Activated naive CD8-positive, alpha-beta T cell treated with anti-CD3 and anti-CD28 coated beads, Interleukin-2, amount 10 ng/mL, durations not matched to agents 7 days and 5 days (primary cell): ENCODE results near the gene STX18. TPM values are rescaled to one million over a fixed set of nuclear protein-coding genes. Genes with fewer than 3 reads are reported as not detected.

Experiments
- ATAC-seq: fragments of 150-1000 bp; cut with Tn5 transposase; one replicate; pipeline ENCODE4 v1.10.0; 2021; ENCODE audit warnings: low read depth, moderate library complexity
- POLR2A ChIA-PET: fragments of 350-600 bp; sonication (Branson Sonifier 250); formaldehyde crosslinking; loops from one replicate; lab custom pipeline; 2021; ENCODE audit warnings: antibody characterized with exemption; lab: Charles Lee
- DNase-seq: peaks from one replicate; pipeline ENCODE4 v3.0.0; 2021
- H3K27ac Mint-ChIP-seq: one replicate; pipeline ENCODE4 v1.8.0; 2022; ENCODE audit warnings: mild to moderate bottlenecking, mixed read lengths
- H3K27me3 Mint-ChIP-seq: one replicate; pipeline ENCODE4 v1.8.0; 2022; ENCODE audit warnings: mild to moderate bottlenecking, moderate library complexity, mixed read lengths
- H3K36me3 Mint-ChIP-seq: one replicate; pipeline ENCODE4 v1.8.0; 2021; ENCODE audit warnings: mild to moderate bottlenecking, mixed read lengths
- H3K4me1 Mint-ChIP-seq: one replicate; pipeline ENCODE4 v1.8.0; 2021; ENCODE audit warnings: mixed read lengths
- H3K4me3 Mint-ChIP-seq: one replicate; pipeline ENCODE4 v1.8.0; 2022; ENCODE audit warnings: mild to moderate bottlenecking, moderate library complexity, mixed read lengths
- H3K9me3 Mint-ChIP-seq: one replicate; pipeline ENCODE4 v1.8.0; 2021; ENCODE audit warnings: mixed read lengths
- total RNA-seq, 2 experiments: library from RNA; stranded (reverse); gene quantifications; one replicate each; pipeline ENCODE4 v1.2.3, GENCODE V29; 2021

Gene STX18
- total RNA-seq, 2 experiments from 2014 or later = 26.5 to 27.1 TPM

DNA sequence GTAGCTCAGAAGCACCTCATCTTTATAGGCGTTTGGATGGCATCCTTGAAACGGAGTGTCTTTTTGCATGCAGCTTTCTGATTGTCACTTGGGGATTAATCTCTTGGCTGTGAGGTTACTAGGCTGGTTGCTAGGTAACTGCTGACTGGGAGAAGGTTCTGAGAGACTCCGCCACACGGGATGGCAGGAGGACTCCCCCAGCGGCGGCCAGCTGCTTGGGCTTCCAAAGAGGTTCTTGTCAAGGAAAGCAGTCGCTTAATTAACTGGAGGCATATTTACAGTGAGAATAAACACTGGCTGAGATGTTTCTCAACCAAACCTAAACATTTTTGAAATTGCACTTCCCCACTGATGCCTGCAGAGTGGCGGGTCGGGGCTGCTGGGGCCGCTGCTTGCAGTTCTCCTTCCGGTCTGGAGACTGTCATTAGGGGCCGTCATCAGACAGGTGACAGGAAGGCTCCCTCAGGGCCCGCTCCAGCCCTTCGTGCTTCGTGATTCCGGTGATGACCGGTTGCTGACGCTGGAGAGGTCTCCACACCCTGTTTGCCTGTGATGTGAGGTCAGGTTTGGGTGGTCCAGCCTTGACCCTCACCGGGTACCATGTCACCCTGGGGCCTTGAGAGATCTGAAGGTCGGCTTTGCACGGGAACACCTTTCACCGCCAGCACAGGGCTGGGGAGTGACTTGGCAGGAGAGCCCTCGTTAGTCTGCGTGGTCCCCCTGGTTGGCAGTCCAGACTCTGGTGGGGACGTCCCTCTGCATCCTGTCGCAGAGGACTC, 145.8 kb downstream of the STX18 start:
- POLR2A ChIA-PET = no interaction called here
- peaks cover 7% of the 10 kb centered on the region for H3K36me3 Mint-ChIP-seq
- no peaks in the 10 kb centered on the region for H3K9me3 Mint-ChIP-seq
- H3K4me3 Mint-ChIP-seq = no peak overlapping the region
- H3K27me3 Mint-ChIP-seq = no peaks in the 10 kb centered on the region
- ATAC-seq (no peak), DNase-seq (no peak)
- no peak overlapping the region for H3K27ac Mint-ChIP-seq
- H3K4me1 Mint-ChIP-seq = peaks cover 2% of the 10 kb centered on the region

DNA sequence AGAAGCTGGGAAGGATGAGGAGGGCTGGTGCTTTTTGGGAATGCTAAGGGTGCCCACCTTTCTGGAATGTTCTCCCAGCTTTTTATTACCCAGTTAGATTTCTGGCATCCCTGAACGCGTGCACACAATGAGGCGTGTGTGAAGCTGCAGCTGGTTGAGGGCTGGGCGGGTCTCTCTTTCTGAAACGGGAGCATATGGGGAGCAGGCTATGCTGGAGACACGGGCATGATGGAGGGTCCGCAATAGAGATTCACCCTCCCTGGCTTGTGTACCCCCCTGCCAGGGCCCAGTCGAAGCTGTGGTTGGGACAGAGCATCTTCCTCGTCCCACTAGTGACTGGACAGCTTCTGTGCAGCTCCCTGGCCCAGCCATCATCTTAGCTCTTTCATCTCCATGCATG, 146.5 kb downstream of the STX18 start:
- Mint-ChIP-seq H3K27me3 (no peaks in the 10 kb centered on the region), H3K27ac (no peak overlapping the region), H3K9me3 (no peaks in the 10 kb centered on the region), H3K4me3 (no peak overlapping the region), H3K4me1 (peaks cover 2% of the 10 kb centered on the region), H3K36me3 (peaks cover 7% of the 10 kb centered on the region)
- ATAC-seq (no peak), DNase-seq (no peak)
- POLR2A ChIA-PET = no interaction called here

DNA sequence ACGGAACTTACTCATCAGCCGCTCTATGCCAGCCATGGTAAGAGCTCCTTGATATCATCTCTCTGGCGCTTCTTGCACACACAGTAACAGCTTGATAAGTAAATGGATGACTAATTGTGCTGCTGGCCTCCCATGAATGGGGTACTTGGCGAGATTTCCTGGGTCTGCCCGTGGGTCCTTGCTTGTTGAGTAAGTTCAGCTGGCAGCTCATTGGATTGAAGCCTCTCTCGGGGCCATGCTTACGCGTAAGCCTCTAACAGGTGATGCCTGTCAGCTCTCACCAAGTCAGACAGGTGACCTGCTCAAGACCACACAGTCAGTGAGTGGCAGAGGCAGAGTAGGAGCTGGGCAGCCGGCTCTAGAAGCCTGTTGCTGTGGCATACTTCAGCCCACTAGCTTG, 147.2 kb downstream of the STX18 start:
- no peak for ATAC-seq
- Mint-ChIP-seq H3K9me3 (no peaks in the 10 kb centered on the region), H3K36me3 (peaks cover 7% of the 10 kb centered on the region), H3K4me1 (peaks cover 2% of the 10 kb centered on the region), H3K4me3 (no peak overlapping the region), H3K27me3 (no peaks in the 10 kb centered on the region), H3K27ac (no peak overlapping the region)
- DNase-seq = no peak
- POLR2A ChIA-PET = interaction anchor here (0.6 kb wide), 1 partner anchor 97 kb away, joined by 3 read pairs; no protein-coding TSS in a partner anchor

DNA sequence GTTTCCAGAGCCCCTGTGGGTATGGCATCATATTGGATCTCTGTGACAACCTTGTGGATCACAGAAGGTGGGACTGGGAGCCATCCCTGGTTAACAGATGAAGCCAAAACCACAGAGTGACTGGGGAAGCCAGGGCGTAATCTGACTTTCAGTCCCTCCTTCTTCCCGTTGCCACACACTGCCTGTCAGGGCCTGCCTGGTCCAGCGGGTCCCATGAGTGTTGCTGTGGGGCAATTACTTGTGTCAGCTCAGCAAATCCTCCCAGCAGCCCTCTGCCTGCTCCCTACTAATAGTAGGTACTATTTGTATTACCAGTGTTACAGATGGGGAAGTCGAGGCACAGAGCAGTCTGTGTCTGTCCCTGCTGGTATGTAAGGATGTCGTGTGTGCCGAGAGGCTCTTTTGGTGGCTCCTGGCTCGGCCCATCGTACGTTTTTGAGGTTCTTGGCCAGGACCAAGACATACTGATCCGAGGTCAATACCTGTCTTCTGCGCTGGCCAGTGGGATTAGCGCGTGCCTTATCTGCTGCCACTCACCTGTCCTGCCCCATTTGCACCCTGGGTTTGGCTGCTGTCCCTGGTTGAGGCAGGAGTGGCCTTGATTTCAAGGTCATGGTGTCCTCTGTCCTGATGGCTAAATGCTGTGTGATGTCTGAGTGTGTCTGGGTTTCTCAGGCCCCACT, 149.2 kb downstream of the STX18 start:
- DNase-seq (no peak), ATAC-seq (no peak)
- H3K9me3 Mint-ChIP-seq = no peaks in the 10 kb centered on the region
- H3K27me3 Mint-ChIP-seq = peaks cover 4% of the 10 kb centered on the region
- POLR2A ChIA-PET = no interaction called here
- H3K4me3 Mint-ChIP-seq = no peak overlapping the region
- H3K36me3 Mint-ChIP-seq = peaks cover 3% of the 10 kb centered on the region
- peaks cover 6% of the 10 kb centered on the region for H3K4me1 Mint-ChIP-seq
- no peak overlapping the region for H3K27ac Mint-ChIP-seq

DNA sequence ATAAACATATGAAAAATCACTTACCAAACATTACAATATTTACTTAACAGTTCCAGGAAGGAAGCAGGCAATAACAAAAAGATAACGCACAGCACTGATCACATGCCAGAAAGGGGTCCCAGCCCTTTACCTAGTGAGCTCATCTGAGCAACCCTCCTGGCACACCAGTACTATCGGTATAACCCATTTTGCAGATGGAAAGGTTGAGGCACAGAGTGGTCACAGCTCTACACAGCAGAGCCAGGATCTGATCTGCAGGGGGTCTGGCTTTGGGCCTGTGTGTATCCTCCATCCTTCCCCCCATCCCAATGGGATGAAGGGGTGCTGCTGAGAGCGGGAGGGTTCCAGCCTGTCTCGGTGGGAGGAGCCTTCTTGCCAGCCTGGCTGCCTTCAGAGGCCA, 150.0 kb downstream of the STX18 start:
- no peak for DNase-seq
- H3K4me3 Mint-ChIP-seq = no peak overlapping the region
- H3K36me3 Mint-ChIP-seq = peaks cover 3% of the 10 kb centered on the region
- H3K4me1 Mint-ChIP-seq = peaks cover 6% of the 10 kb centered on the region
- H3K9me3 Mint-ChIP-seq = no peaks in the 10 kb centered on the region
- POLR2A ChIA-PET = no interaction called here
- ATAC-seq = no peak
- H3K27me3 Mint-ChIP-seq = peaks cover 4% of the 10 kb centered on the region
- no peak overlapping the region for H3K27ac Mint-ChIP-seq

DNA sequence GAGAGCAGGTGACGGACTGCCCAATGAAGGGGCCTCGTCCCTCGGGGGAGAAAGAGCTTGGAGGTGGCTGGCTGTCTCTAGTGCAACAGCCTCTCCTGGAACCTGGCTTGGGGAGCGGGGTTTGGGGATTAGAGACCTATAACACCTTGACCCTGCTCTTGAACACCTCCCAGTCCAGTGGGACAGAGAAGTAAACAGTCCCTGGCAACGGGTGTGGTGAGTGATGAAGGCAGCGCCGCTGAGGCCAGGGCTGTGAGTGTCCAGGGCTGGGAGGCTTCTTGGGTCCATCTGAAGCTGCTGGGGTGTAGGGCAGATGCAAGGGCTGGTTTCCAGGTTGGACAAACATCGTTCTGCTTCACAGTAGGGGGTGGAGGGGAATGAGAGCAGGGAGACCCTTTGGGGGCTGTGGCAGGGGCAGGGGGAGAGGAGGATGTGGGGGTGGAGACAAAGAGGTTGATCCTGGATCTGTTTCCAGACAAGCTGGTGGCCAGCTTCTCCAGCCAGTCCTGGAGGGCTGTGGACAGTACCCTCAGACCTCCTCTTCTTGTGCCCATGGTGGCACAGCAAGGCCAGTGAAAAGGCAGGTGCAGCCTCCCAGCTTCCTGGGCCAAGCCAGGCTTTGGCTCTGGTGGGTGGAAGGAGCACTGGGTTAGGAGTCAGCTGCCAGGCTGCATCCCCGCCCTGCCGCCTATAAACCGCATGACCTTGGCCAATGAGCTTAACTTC, 151.2 kb downstream of the STX18 start:
- peaks cover 3% of the 10 kb centered on the region for H3K36me3 Mint-ChIP-seq
- DNase-seq = no peak
- POLR2A ChIA-PET = no interaction called here
- H3K4me1 Mint-ChIP-seq = peaks cover 4% of the 10 kb centered on the region
- H3K9me3 Mint-ChIP-seq = no peaks in the 10 kb centered on the region
- ATAC-seq = no peak
- no peak overlapping the region for H3K27ac Mint-ChIP-seq
- no peak overlapping the region for H3K4me3 Mint-ChIP-seq
- H3K27me3 Mint-ChIP-seq = peaks cover 9% of the 10 kb centered on the region

DNA sequence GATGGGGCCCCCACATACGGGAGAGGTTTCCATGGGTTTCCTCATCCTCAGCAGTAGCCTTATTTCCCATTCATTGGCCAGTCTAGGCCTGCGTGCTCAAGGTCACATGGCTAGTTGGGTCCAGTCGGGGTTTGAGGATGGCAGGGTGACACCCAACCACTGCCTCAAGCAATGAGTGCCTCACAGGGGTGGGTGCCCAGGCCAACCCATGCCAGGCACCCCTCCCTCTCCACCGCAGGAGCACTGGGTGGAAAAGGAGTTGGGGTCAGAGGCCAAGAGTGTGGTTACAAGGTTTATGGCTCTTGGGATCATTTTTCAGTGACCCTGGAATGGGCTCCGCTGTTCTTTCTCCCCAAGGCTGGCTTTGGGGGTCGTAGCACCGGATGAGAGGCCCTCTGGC, 151.8 kb downstream of the STX18 start:
- H3K27ac Mint-ChIP-seq = no peak overlapping the region
- H3K36me3 Mint-ChIP-seq = peaks cover 3% of the 10 kb centered on the region
- no peaks in the 10 kb centered on the region for H3K9me3 Mint-ChIP-seq
- peaks cover 4% of the 10 kb centered on the region for H3K4me1 Mint-ChIP-seq
- ATAC-seq = no peak
- POLR2A ChIA-PET = no interaction called here
- H3K27me3 Mint-ChIP-seq = peaks cover 10% of the 10 kb centered on the region
- no peak for DNase-seq
- H3K4me3 Mint-ChIP-seq = no peak overlapping the region

DNA sequence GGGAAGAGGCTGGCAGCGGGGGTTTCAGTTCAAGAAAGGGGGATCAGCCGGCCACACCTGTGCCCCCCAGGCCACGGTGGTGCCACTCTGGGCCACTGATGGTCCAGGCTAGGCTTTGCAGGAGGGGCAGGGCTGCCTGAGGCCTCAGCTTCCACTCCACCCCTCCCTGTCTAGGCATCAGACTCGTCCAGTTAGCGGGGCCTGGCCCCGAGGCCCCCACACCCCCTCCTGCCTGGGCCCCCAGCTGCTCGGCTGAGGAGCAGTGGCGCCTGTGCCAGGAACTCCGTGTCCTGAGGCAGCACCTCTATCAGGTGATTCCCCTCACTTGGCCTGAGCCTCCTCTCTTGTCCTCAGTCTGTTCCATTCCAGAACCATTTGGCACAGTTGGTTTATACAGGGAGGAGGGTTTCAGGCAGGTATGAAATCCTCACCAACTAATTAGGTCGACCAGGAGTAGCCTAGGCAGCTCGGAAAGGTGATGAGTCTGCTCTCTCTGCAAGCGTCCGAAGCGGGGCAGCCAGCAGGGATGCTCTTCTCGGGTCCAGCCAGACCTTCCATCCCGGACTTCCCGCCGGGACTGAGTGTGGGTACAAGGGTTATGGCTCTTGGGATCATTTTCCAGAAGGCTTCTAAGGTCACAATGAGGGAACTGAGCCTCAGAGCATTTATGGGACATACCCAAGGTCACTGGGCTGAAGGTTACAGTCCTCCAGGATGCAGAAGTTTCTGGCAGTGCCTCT, 152.8 kb downstream of the STX18 start:
- no peak overlapping the region for H3K4me3 Mint-ChIP-seq

DNA sequence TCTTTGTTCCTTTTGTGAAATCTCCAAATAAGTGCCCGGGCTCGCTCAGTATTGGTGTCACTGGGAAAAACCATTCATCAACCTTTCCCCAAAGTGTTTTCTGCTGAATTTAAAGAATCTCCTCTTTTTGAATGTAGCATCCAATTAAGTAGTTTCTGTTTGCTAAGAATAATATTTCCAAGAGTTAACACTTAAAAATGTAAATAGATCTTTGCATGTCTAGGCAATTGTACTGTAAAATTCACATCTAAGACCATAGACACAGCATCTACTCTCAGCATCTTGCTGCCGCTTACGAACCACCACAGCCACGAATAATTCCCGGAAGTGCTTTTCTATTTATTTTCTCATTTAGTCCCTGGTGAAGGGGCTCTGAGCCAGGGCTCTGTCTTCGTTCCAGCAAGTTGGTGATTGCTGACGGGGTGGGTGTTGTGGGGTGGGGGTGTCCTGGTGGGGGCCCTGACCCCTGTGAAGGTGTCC, 153.5 kb downstream of the STX18 start:
- Mint-ChIP-seq H3K4me1 (peaks cover 5% of the 10 kb centered on the region), H3K27me3 (peaks cover 25% of the 10 kb centered on the region), H3K36me3 (peaks cover 1% of the 10 kb centered on the region), H3K9me3 (no peaks in the 10 kb centered on the region), H3K27ac (peak overlapping the region; percentile 13), H3K4me3 (peak overlapping the region; percentile 76)
- POLR2A ChIA-PET = interaction anchor here (1.0 kb wide), 1 partner anchor 140 kb away, joined by 3 read pairs; the partner anchor contains the start of gene TMEM128
- ATAC-seq = no peak
- no peak for DNase-seq

More for the DNA sequence above, 152.8 kb downstream of the STX18 start:
- H3K27ac Mint-ChIP-seq = no peak overlapping the region
- H3K9me3 Mint-ChIP-seq = no peaks in the 10 kb centered on the region
- no peak for DNase-seq
- no peak for ATAC-seq
- H3K27me3 Mint-ChIP-seq = peaks cover 20% of the 10 kb centered on the region
- H3K4me1 Mint-ChIP-seq = peaks cover 5% of the 10 kb centered on the region
- POLR2A ChIA-PET = interaction anchor here (1.0 kb wide), 1 partner anchor 141 kb away, joined by 3 read pairs; the partner anchor contains the start of gene TMEM128
- peaks cover 3% of the 10 kb centered on the region for H3K36me3 Mint-ChIP-seq

DNA sequence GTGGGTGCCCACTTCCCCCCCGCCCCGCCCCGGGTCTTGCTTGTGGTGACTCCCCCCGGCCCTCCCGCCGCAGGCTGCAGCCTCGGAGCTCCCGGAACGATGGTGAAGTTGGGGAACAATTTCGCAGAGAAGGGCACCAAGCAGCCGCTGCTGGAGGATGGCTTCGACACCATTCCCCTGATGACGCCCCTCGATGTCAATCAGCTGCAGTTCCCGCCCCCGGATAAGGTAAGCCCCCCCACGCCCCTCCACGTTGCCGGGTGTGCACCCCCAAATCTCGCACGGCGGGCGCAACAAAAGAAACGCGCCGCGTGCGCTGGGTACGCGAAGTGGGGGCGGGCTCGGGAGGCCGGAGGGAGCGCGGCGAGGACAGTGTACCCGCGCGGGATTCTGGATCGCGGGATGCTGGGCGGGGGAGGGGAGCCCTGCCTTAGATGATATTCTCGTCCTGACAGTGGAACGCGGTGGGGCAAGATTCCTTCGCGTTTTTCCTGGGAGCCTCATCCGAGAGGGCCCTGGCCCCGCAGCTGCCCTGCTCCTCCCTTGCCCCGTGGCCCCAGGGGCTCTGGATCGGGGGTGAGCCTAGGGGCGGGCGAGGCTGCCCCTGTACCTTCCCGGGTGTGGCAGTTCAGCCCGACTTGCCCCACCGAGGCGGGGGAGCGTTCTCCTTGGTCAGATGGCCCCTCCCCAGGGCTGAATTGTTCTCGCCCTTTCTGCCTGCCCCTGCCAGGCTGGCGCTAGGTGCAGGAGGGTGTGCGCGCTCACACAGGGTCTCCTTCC, 154.1 kb downstream of the STX18 start:
- peak overlapping the region; percentile 76 for H3K4me3 Mint-ChIP-seq
- H3K27ac Mint-ChIP-seq = peak overlapping the region; percentile 13
- peaks cover 1% of the 10 kb centered on the region for H3K36me3 Mint-ChIP-seq
- DNase-seq (peak; percentile 53), ATAC-seq (no peak)
- peaks cover 26% of the 10 kb centered on the region for H3K27me3 Mint-ChIP-seq
- H3K4me1 Mint-ChIP-seq = peaks cover 5% of the 10 kb centered on the region
- no peaks in the 10 kb centered on the region for H3K9me3 Mint-ChIP-seq
- POLR2A ChIA-PET = no interaction called here

DNA sequence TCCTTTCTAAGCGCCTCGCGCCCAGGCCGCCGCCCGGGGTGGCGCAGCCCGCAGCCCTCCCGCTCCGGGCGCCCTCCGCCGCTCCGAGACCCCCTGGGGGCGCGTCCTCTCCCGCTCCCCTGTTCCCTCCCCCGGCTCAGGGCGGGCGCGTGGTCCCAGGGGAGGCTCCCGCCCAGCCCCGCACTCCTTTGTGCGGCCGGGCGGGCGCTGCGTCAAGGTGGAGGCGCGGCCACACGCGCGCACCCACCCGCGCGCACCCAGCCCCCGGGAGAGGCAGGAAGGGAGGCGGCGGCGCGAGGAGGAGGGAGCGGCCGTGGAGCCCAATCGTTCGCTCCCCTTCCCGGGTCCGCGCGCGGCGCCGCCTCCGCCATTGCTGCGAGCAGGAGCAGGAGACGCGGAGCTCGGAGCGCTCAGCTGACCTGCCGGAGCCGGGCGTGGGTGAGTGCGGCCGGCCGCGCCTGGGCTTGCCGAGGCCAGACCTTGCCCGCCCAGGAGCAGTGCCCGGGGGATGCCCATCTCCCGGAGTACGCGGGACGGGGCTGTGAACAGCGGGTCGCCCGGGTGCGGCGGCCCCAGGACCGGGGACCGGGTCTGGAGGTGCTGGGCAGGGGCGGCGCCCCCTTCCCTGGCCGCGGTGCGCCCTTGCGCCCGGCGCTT, 155.0 kb downstream of the STX18 start, which contains the start of gene NSG1:
Gene NSG1, plus strand, starts transcription at position 367 of the 657 bp plus-strand sequence. CDS start 528 bp downstream, outside the sequence.
- Mint-ChIP-seq H3K27ac (peak within 1 kb of the TSS; percentile 34), H3K36me3 (no peaks in the 10 kb centered on the region), H3K4me1 (peaks cover 5% of the 10 kb centered on the region), H3K4me3 (peak within 1 kb of the TSS; percentile 86), H3K9me3 (no peaks in the 10 kb centered on the region), H3K27me3 (peaks cover 28% of the 10 kb centered on the region)
- ATAC-seq (peak; percentile 66), DNase-seq (peak; percentile 74)
- POLR2A ChIA-PET = no interaction called here

DNA sequence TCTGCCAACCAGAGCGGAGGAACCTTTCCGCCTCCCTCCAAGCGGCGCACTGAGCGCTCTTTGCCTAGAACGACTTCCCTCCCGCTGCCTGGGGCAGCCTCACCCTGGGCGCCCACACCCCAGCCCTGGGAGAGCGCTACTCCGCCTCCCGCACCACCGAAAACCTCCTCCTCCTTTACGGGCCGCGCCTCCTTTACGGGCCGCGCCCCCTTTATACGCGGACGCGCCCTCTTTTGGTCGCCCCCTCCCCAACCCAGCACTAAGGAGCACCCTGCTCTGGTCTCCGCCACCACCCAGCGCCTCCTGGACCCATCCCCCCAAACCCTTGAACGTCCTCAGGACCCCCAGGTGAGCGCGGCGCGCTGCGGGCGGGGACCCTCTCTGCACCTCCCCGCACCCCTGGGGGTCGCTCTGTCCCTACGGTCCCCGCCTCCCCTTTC, 155.5 kb downstream of the STX18 start:
- Mint-ChIP-seq H3K36me3 (no peaks in the 10 kb centered on the region), H3K4me1 (peaks cover 5% of the 10 kb centered on the region), H3K27ac (peak overlapping the region; percentile 34), H3K4me3 (peak overlapping the region; percentile 86), H3K27me3 (peaks cover 28% of the 10 kb centered on the region), H3K9me3 (no peaks in the 10 kb centered on the region)
- ATAC-seq (peak; percentile 73), DNase-seq (peak; percentile 56)
- POLR2A ChIA-PET = no interaction called here
